OCI-LY1 (cell line): ENCODE measurements around the gene SERPINI2.
"Not testable (repeated sequence)": the region's sequence is repeated elsewhere in the genome, so short reads cannot be mapped to it uniquely, and the experiment has no call there.

ENCODE experiments used
- CTCF ChIP-seq: fragments of 200-600 bp; sonication (generic), shearing (Covaris generic); IDR thresholded peaks from 2 replicates; pipeline ENCODE4 v1.5.1; 2017; ENCODE audit warnings: mild to moderate bottlenecking, antibody characterized with exemption, low read length, moderate library complexity, mixed read lengths
- EZH2 ChIP-seq: fragments of 200-600 bp; sonication (generic), shearing (Covaris generic); IDR thresholded peaks from 2 replicates; pipeline ENCODE4 v1.8.0; 2017; ENCODE audit warnings: borderline replicate concordance, mixed run types, mild to moderate bottlenecking, antibody characterized with exemption, low read length, moderate library complexity, mixed read lengths

- not testable (repeated sequence) for TF ChIP-seq CTCF, EZH2
These were observed 51.4 kb downstream of the SERPINI2 start for GRCh38 chr3:167422396-167422795.
